ENCODE data around the gene TBC1D22A.
"Not testable (repeated sequence)": the region's sequence is repeated elsewhere in the genome, so short reads cannot be mapped to it uniquely, and the experiment has no call there.

Gene TBC1D22A

GRCh38 chr22:46813816-46814597 lies 51.6 kb downstream of the TBC1D22A start:
- DNase-seq (ENCODE audit: low spot score): no peak

GRCh38 chr22:46815132-46815531 lies 52.7 kb downstream of the TBC1D22A start:
- DNase-seq (ENCODE audit: low spot score): no peak

- no peak for DNase-seq (ENCODE audit: low spot score)
Measured at GRCh38 chr22:46815559-46815895, 53.1 kb downstream of the TBC1D22A start.

- peak; percentile 28 for DNase-seq (ENCODE audit: low spot score)
Measured at GRCh38 chr22:46815896-46816731, 53.7 kb downstream of the TBC1D22A start.

GRCh38 chr22:46817390-46817789 lies 54.9 kb downstream of the TBC1D22A start:
- not testable (repeated sequence) for DNase-seq (ENCODE audit: low spot score)

GRCh38 chr22:46823248-46823647 lies 60.8 kb downstream of the TBC1D22A start:
- DNase-seq (ENCODE audit: low spot score): no peak

- no peak for DNase-seq (ENCODE audit: low spot score)
Measured at GRCh38 chr22:46823654-46824053, 61.2 kb downstream of the TBC1D22A start.

- no peak for DNase-seq (ENCODE audit: low spot score)
Measured at GRCh38 chr22:46824344-46824909, 62.0 kb downstream of the TBC1D22A start.

- DNase-seq (ENCODE audit: low spot score): no peak
Measured at GRCh38 chr22:46824980-46825544, 62.6 kb downstream of the TBC1D22A start.

- no peak for DNase-seq (ENCODE audit: low spot score)
Measured at GRCh38 chr22:46826438-46827135, 64.1 kb downstream of the TBC1D22A start.

GRCh38 chr22:46827136-46827780 lies 64.8 kb downstream of the TBC1D22A start:
- no peak for DNase-seq (ENCODE audit: low spot score)

- no peak for DNase-seq (ENCODE audit: low spot score)
Measured at GRCh38 chr22:46827781-46828180, 65.3 kb downstream of the TBC1D22A start.

- DNase-seq (ENCODE audit: low spot score): no peak
Measured at GRCh38 chr22:46828323-46828900, 66.0 kb downstream of the TBC1D22A start.

GRCh38 chr22:46829117-46829891 lies 66.9 kb downstream of the TBC1D22A start:
- DNase-seq (ENCODE audit: low spot score): no peak

GRCh38 chr22:46829941-46830715 lies 67.7 kb downstream of the TBC1D22A start:
- no peak for DNase-seq (ENCODE audit: low spot score)

GRCh38 chr22:46830841-46831240 lies 68.4 kb downstream of the TBC1D22A start:
- DNase-seq (ENCODE audit: low spot score): no peak

- DNase-seq (ENCODE audit: low spot score): no peak
Measured at GRCh38 chr22:46833228-46833627, 70.8 kb downstream of the TBC1D22A start.

- no peak for DNase-seq (ENCODE audit: low spot score)
Measured at GRCh38 chr22:46834021-46834737, 71.7 kb downstream of the TBC1D22A start.

GRCh38 chr22:46835288-46835687 lies 72.8 kb downstream of the TBC1D22A start:
- no peak for DNase-seq (ENCODE audit: low spot score)

All from globus pallidus (tissue), 1 donor.